ENCODE data around the gene ZIC2. TPM values are rescaled to one million over a fixed set of nuclear protein-coding genes. Genes with fewer than 3 reads are reported as not detected.

Gene ZIC2
- total RNA-seq, 1 donor = not detected

DNA sequence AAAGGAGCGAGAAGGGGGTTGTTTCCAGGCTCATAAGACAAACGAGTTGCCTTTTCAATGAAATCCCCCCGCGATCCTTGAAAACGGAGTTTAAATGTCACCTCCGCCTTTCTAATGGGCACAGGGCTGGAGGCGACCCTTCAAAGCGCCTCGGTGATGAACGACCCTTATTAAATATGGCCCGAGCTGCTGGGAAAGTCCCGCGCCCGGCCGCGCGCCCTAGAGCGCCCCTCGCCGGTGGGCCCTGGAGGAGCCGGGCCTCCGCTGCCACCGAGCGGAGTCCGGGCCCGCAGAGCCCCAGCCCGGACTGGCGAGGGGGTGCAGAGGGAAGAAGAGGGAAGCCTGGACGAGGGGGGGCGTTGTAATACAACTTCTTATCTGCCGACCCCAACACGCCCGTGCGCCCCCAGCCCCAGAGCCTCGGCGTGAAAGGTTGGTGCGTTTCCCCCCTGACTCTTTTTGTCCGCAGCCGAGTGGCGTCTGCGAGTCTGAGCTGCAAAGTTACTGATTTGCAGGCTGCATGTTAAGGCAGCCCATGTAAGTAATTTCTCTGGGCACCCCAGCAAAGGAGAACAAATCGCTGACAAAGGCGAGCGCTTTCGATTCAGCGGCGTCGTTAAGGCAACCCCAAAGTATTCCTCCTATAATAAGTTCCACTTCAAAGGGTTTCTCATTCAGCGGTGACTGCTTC is 21.9 kb upstream of the ZIC2 start:
- peak; percentile 83 for DNase-seq (ENCODE audit: insufficient read length, low spot score, missing footprints)
- Histone ChIP-seq H3K4me3 (ENCODE audit: insufficient read depth, low read length) (peak overlapping the region; percentile 47), H3K36me3 (ENCODE audit: insufficient read depth, low read length) (no peaks in the 10 kb centered on the region), H3K4me2 (ENCODE audit: insufficient read depth, low read length) (peak overlapping the region; percentile 72), H3K79me2 (ENCODE audit: insufficient read depth, low read length) (no peaks in the 10 kb centered on the region), H3K27ac (ENCODE audit: low read depth, low read length) (no peak overlapping the region), H3K9me3 (ENCODE audit: low read depth, low read length) (no peaks in the 10 kb centered on the region), H2AFZ (ENCODE audit: low read length) (peak overlapping the region; percentile 29), H4K20me1 (ENCODE audit: insufficient read depth, low read length) (no peaks in the 10 kb centered on the region), H3K27me3 (ENCODE audit: insufficient read depth, low read length) (peaks cover 94% of the 10 kb centered on the region), H3K4me1 (ENCODE audit: insufficient read depth, low read length) (peaks cover 5% of the 10 kb centered on the region)
- TF ChIP-seq, protein P1, sequence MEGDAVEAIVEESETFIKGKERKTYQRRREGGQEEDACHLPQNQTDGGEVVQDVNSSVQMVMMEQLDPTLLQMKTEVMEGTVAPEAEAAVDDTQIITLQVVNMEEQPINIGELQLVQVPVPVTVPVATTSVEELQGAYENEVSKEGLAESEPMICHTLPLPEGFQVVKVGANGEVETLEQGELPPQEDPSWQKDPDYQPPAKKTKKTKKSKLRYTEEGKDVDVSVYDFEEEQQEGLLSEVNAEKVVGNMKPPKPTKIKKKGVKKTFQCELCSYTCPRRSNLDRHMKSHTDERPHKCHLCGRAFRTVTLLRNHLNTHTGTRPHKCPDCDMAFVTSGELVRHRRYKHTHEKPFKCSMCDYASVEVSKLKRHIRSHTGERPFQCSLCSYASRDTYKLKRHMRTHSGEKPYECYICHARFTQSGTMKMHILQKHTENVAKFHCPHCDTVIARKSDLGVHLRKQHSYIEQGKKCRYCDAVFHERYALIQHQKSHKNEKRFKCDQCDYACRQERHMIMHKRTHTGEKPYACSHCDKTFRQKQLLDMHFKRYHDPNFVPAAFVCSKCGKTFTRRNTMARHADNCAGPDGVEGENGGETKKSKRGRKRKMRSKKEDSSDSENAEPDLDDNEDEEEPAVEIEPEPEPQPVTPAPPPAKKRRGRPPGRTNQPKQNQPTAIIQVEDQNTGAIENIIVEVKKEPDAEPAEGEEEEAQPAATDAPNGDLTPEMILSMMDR (IDR thresholded peaks at IDR 0.05; ENCODE audit: extremely low read depth, low read depth, low read length) = no peak

DNA sequence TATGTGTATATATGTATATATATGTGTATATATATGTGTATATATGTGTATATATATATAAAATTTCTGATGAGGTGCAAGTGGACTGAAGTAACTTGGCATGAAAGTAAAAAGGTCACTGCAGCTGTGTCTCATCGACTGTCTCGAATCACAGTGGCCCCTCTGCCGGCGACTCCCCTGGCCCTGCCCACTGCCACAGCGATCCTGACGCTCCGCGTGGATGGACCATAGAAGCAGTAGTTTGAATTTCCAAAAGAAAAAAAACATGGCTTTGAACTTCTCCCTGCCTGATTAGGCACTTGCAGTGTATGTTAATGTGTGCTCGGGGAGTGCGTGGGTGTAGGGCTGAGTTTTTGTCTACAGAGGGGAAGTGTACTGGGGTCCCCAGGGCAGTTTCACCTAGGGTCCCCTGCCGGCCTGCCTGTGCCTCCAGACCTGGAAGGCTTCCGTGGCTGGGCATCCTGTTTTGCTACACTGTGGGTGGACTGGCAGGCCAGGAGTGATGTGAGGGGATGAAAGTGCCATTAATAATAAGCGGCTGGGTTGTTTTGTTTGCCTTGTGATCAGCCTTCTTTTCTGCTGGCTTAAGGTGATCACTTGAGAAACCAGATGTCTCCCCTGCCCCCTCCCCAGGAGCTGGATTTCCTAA is 20.8 kb upstream of the ZIC2 start:
- TF ChIP-seq, protein P1 (IDR thresholded peaks at IDR 0.05; ENCODE audit: extremely low read depth, low read depth, low read length) = no peak
- Histone ChIP-seq H3K4me2 (ENCODE audit: insufficient read depth, low read length) (no peak overlapping the region), H3K27me3 (ENCODE audit: insufficient read depth, low read length) (peaks cover 87% of the 10 kb centered on the region)

DNA sequence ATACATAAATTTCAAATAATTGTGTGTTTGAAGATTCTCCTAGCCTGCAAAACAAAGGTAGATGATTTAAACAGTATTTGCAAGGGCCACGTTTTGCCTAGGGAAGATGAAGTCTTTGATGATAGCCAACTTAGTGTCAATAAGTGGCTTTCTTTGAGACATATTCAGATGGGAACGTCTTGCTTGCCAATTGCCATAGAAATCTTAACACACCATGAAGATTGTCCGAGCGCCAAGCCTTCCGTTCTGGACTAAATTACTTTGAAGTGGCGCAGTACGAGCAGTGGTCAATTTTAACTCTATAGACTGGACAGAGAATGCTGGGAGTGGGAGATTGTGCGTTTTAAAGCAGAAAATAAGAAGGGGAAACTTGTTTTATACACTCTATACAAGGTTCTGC is 19.9 kb upstream of the ZIC2 start:
- TF ChIP-seq, protein P1 (IDR thresholded peaks at IDR 0.05; ENCODE audit: extremely low read depth, low read depth, low read length) = no peak
- H3K4me3 ChIP-seq (ENCODE audit: insufficient read depth, low read length) = no peak overlapping the region
- no peaks in the 10 kb centered on the region for H3K36me3 ChIP-seq (ENCODE audit: insufficient read depth, low read length)
- no peaks in the 10 kb centered on the region for H3K4me1 ChIP-seq (ENCODE audit: insufficient read depth, low read length)
- H3K4me2 ChIP-seq (ENCODE audit: insufficient read depth, low read length) = no peak overlapping the region
- no peaks in the 10 kb centered on the region for H3K79me2 ChIP-seq (ENCODE audit: insufficient read depth, low read length)
- no peak overlapping the region for H3K27ac ChIP-seq (ENCODE audit: low read depth, low read length)
- no peaks in the 10 kb centered on the region for H4K20me1 ChIP-seq (ENCODE audit: insufficient read depth, low read length)
- peaks cover 87% of the 10 kb centered on the region for H3K27me3 ChIP-seq (ENCODE audit: insufficient read depth, low read length)
- DNase-seq (ENCODE audit: insufficient read length, low spot score, missing footprints) = no peak
- H2AFZ ChIP-seq (ENCODE audit: low read length) = no peak overlapping the region
- H3K9me3 ChIP-seq (ENCODE audit: low read depth, low read length) = no peaks in the 10 kb centered on the region

More for the DNA sequence above, 20.8 kb upstream of the ZIC2 start:
- no peaks in the 10 kb centered on the region for H3K36me3 ChIP-seq (ENCODE audit: insufficient read depth, low read length)
- peak; percentile 64 for DNase-seq (ENCODE audit: insufficient read length, low spot score, missing footprints)
- H3K4me3 ChIP-seq (ENCODE audit: insufficient read depth, low read length) = no peak overlapping the region
- H3K27ac ChIP-seq (ENCODE audit: low read depth, low read length) = no peak overlapping the region
- no peaks in the 10 kb centered on the region for H3K79me2 ChIP-seq (ENCODE audit: insufficient read depth, low read length)
- no peaks in the 10 kb centered on the region for H4K20me1 ChIP-seq (ENCODE audit: insufficient read depth, low read length)
- no peak overlapping the region for H2AFZ ChIP-seq (ENCODE audit: low read length)
- no peaks in the 10 kb centered on the region for H3K9me3 ChIP-seq (ENCODE audit: low read depth, low read length)
- peaks cover 4% of the 10 kb centered on the region for H3K4me1 ChIP-seq (ENCODE audit: insufficient read depth, low read length)

DNA sequence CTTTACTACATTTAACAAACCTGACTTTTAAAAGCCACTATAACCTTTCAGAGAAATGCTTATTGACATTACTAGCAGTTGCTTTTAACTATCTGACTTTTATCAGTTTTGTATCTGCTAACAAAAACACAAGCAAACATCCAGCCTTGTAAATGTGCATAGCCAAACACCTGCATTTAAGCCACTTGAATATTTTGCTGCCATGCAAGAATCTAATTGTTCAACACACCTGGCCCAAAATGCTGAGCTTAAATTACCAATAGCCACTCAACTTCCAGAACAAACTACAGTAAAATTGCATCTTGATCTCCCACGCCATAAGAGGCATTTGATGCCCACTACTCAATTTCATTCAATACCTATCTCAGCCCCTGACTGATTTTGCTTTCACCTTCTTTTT is 19.3 kb upstream of the ZIC2 start:
- Histone ChIP-seq H3K36me3 (ENCODE audit: insufficient read depth, low read length) (no peaks in the 10 kb centered on the region), H3K9me3 (ENCODE audit: low read depth, low read length) (no peaks in the 10 kb centered on the region), H3K4me3 (ENCODE audit: insufficient read depth, low read length) (no peak overlapping the region), H3K4me2 (ENCODE audit: insufficient read depth, low read length) (no peak overlapping the region), H2AFZ (ENCODE audit: low read length) (no peak overlapping the region), H3K27me3 (ENCODE audit: insufficient read depth, low read length) (peaks cover 87% of the 10 kb centered on the region), H3K4me1 (ENCODE audit: insufficient read depth, low read length) (no peaks in the 10 kb centered on the region), H3K27ac (ENCODE audit: low read depth, low read length) (no peak overlapping the region), H4K20me1 (ENCODE audit: insufficient read depth, low read length) (no peaks in the 10 kb centered on the region), H3K79me2 (ENCODE audit: insufficient read depth, low read length) (no peaks in the 10 kb centered on the region)
- TF ChIP-seq, protein P1 (IDR thresholded peaks at IDR 0.05; ENCODE audit: extremely low read depth, low read depth, low read length) = no peak
- no peak for DNase-seq (ENCODE audit: insufficient read length, low spot score, missing footprints)

All from osteoblast (primary cell).